Thyroid gland (tissue), 4 donors: ENCODE measurements around the gene TNS3. TPM values are rescaled to one million over a fixed set of nuclear protein-coding genes. Genes with fewer than 3 reads are reported as not detected.
"Not testable (repeated sequence)": the region's sequence is repeated elsewhere in the genome, so short reads cannot be mapped to it uniquely, and the experiment has no call there.

ENCODE experiments used
- DNase-seq, 2 donors: peaks; one replicate each; pipeline ENCODE4 v3.0.0-alpha.2; 2019
- H3K27ac ChIP-seq, 3 donors: fragments of 200-600 bp; sonication (generic); 1 replicate in 2 of 3; 2 replicates in 1 of 3; pipeline ENCODE4 v1.5.1; 2016 to 2019; ENCODE audit warnings: mild to moderate bottlenecking in 1 of 3, moderate library complexity in 1 of 3
- H3K27me3 ChIP-seq: fragments of 200-600 bp; sonication (generic); one replicate; pipeline ENCODE4 v1.5.1; 2019
- H3K36me3 ChIP-seq, 2 donors: fragments of 200-600 bp; sonication (generic); one replicate each; pipeline ENCODE4 v1.5.1; 2016 to 2019
- H3K4me1 ChIP-seq, 2 donors: fragments of 200-600 bp; sonication (generic); one replicate each; pipeline ENCODE4 v1.5.1; 2017 to 2019
- H3K4me3 ChIP-seq, 3 donors: fragments of 200-600 bp; sonication (generic); replicated peaks in 1 of 3; 1 replicate in 2 of 3; 2 replicates in 1 of 3; pipeline ENCODE4 v1.5.1; 2016; ENCODE audit warnings: mild to moderate bottlenecking in 1 of 3
- H3K9me3 ChIP-seq: fragments of 200-600 bp; sonication (generic); one replicate; pipeline ENCODE4 v1.5.1; 2017
- POLR2A ChIP-seq, 2 donors: fragments of 450-650 bp; IDR thresholded peaks; one replicate each; pipeline ENCODE4 v1.6.1; 2017; ENCODE audit warnings: antibody characterized with exemption in 2 of 2, mild to moderate bottlenecking in 2 of 2, moderate library complexity in 1 of 2
- WGBS, 2 donors: methylation state at CpG; one replicate each; pipeline ENCODE4 v1.1.5; 2017; 5-methylcytosine and 5-hydroxymethylcytosine counted together
- intact Hi-C: fragments of 100-400 bp; cut with DNase I; formaldehyde crosslinking; loops from one replicate; pipeline ENCODE4 v1.15.1; 2023
- total RNA-seq, 4 donors: library from RNA; depleted of rRNA; stranded (reverse); fragments of >200 nt; gene quantifications; one replicate each; pipeline ENCODE4 v1.2.3, GENCODE V29; 2016
- TF ChIP-seq, protein P1 (sequence below), 6 experiments: fragments of 200-600 bp in 3 of 6; fragments of 450-650 bp in 3 of 6; sonication (generic) in 3 of 6; IDR thresholded peaks; one replicate each; pipeline ENCODE4 v1.5.1; 2016 to 2019; ENCODE audit warnings: antibody characterized with exemption in 6 of 6, mild to moderate bottlenecking in 2 of 6, inconsistent platforms in 1 of 6, moderate library complexity in 1 of 6

The TNS3 gene
- total RNA-seq, 4 donors from 2014 or later, result 65.8 to 93.0 (median 80.7) TPM

DNA sequence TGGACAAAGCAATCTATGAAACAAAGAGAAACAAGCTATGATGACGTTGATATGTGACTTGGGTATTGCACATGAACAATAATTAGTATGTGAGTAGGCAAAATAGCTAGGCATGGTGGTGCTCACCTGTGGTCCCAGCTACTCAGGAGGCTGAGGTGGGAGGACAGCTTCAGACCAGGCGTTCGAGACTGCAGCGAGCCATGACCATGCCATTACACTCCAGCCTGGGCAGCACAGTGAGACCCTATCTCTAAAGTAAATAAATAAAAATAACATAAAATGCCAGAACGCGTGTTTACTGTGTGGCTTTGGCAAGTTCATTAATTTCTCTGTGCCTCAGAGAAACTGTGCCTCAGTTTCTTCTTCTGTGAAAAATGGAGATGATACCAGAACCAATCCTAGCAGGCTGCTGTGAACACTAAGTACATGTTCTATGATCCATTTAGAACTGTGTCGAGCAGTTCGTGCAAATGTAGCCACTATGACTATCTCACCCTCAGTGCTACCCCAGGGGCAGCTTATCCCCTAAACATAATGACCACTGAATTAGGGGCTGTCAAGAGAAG lies 9.3 kb upstream of the TNS3 start:
- no peaks in the 10 kb centered on the region for H3K27me3 ChIP-seq
- H3K9me3 ChIP-seq, result no peaks in the 10 kb centered on the region
- 76 to 78% methylated on average over 8 of the region's 8 CpGs for WGBS, 2 donors
- peaks cover 18 to 41% of the 10 kb centered on the region in 2 donors for H3K4me1 ChIP-seq
- no peaks in the 10 kb centered on the region for H3K36me3 ChIP-seq
- intact Hi-C loops, result no loop called here
- peak in 1 of 2 donors; percentile 8 for TF ChIP-seq POLR2A (IDR thresholded peaks at IDR 0.05)
- TF ChIP-seq, protein P1, sequence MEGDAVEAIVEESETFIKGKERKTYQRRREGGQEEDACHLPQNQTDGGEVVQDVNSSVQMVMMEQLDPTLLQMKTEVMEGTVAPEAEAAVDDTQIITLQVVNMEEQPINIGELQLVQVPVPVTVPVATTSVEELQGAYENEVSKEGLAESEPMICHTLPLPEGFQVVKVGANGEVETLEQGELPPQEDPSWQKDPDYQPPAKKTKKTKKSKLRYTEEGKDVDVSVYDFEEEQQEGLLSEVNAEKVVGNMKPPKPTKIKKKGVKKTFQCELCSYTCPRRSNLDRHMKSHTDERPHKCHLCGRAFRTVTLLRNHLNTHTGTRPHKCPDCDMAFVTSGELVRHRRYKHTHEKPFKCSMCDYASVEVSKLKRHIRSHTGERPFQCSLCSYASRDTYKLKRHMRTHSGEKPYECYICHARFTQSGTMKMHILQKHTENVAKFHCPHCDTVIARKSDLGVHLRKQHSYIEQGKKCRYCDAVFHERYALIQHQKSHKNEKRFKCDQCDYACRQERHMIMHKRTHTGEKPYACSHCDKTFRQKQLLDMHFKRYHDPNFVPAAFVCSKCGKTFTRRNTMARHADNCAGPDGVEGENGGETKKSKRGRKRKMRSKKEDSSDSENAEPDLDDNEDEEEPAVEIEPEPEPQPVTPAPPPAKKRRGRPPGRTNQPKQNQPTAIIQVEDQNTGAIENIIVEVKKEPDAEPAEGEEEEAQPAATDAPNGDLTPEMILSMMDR (IDR thresholded peaks at IDR 0.05), result no peak
- no peak for DNase-seq
- peak overlapping the region; percentile 88 to 99 (median 95) for H3K27ac ChIP-seq
- no peak overlapping the region for H3K4me3 ChIP-seq

DNA sequence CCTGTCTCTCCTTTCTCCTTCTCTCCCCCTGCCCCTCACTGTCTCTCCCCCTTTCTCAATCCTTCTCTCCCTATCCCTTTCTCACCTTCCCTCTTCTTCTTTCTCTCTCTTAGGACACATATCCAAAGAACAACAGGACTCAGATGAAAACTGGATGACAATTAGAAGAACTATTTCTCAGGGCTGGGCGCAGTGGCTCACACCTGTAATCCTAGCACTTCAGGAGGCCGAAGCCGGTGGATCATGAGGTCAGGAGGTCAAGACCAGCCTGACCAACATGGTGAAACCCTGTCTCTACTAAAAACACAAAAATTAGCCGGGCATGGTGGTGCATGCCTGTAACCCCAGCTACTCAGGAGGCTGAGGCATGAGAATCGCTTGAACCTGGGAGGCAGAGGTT lies 8.3 kb upstream of the TNS3 start:
- Histone ChIP-seq H3K4me1 (peaks cover 18 to 41% of the 10 kb centered on the region in 2 donors), H3K27ac (peak overlapping the region; percentile 88 to 99 (median 95))
- intact Hi-C loops, H3K36me3 ChIP-seq, H3K4me3 ChIP-seq, H3K9me3 ChIP-seq, H3K27me3 ChIP-seq, DNase-seq: not testable (repeated sequence)
- 87 to 88% methylated on average over 5 of the region's 5 CpGs for WGBS, 2 donors

DNA sequence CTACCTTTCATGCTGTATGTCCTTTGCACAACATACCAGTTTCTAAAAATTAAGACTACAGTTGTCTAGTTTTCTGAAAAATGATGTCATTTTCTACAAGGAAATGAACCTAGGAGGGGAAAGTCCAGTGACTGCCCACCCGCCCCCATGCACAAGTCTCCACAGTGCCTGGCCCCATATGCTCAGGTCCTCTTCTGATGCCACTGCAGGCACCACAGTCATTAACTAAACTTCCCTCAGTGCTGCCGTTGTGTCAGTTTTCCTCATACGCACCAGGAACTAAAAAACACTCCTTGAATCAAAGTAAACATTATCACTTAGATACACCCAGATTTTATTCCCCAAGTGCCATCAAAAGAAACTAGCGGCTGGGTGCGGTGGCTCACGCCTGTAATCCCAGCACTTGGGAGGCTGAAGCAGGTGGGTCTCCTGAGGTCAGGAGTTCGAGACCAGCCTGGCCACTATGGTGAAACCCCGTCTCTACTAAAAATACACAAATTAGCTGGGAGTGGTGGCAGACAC lies 6.9 kb upstream of the TNS3 start:
- Histone ChIP-seq H3K9me3 (no peaks in the 10 kb centered on the region), H3K4me1 (peaks cover 29 to 53% of the 10 kb centered on the region in 2 donors), H3K27me3 (no peaks in the 10 kb centered on the region), H3K4me3 (no peak overlapping the region), H3K27ac (peak overlapping the region in 1 of 3 donors; percentile 95), H3K36me3 (no peaks in the 10 kb centered on the region)
- no peak for DNase-seq
- 90 to 93% methylated on average over 8 of the region's 8 CpGs for WGBS, 2 donors
- intact Hi-C loops, result no loop called here
- TF ChIP-seq POLR2A (IDR thresholded peaks at IDR 0.05), result no peak
- TF ChIP-seq, protein P1 (IDR thresholded peaks at IDR 0.05), result no peak

DNA sequence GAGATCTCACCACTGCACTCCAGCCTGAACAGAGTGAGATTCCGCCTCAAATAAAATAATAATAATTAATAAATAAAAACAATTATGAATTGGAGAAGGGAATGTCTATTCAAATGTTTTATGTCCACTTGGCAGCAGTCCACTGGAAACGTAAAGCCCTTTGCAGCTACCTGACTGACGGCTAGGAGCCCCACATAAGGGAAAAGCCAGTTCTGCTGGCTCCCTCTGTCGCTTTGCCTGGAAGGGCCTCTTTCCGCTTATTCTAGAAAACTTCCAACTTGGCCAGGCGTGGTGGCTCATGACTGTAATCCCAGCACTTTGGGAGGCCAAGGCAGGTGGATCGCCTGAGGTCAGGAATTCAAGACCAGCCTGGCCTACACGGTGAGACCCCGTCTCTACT lies 6.1 kb upstream of the TNS3 start:
- H3K27me3 ChIP-seq, result no peaks in the 10 kb centered on the region
- peak overlapping the region in 1 of 3 donors; percentile 95 for H3K27ac ChIP-seq
- intact Hi-C loops, result no loop called here
- TF ChIP-seq, protein P1 (IDR thresholded peaks at IDR 0.05), result no peak
- no peak for TF ChIP-seq POLR2A (IDR thresholded peaks at IDR 0.05)
- peaks cover 34 to 60% of the 10 kb centered on the region in 2 donors for H3K4me1 ChIP-seq
- H3K4me3 ChIP-seq, result no peak overlapping the region
- 82 to 92% methylated on average over 9 of the region's 9 CpGs for WGBS, 2 donors
- no peak for DNase-seq
- H3K9me3 ChIP-seq, result no peaks in the 10 kb centered on the region
- no peaks in the 10 kb centered on the region for H3K36me3 ChIP-seq

DNA sequence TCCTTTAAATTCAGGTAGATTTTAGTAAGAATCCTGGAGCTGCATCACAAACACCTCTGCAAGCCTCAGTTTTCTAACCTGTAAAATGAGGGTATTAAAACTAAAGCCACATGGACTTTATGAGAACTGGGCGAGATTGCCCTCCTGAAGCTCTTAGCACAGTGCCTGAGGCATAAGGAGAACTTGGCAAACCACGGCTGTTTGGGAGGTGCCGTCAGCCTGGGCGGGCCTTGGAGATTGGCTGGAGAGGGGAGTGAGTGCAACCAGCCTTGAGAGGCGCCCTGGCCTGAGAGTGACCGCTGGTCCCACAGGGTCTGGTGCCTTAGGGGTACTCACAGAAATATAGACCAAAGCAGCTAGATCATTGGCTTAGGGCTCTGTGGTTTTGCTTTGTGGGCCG lies 5.4 kb upstream of the TNS3 start:
- Histone ChIP-seq H3K9me3 (no peaks in the 10 kb centered on the region), H3K27me3 (no peaks in the 10 kb centered on the region), H3K27ac (peak overlapping the region in 2 of 3 donors; percentile 46 to 95), H3K4me1 (peaks cover 31 to 64% of the 10 kb centered on the region in 2 donors), H3K4me3 (no peak overlapping the region), H3K36me3 (no peaks in the 10 kb centered on the region)
- WGBS, 2 donors, result 52 to 57% methylated on average over 6 to 7 of the region's 7 CpGs
- intact Hi-C loops, result no loop called here
- TF ChIP-seq POLR2A (IDR thresholded peaks at IDR 0.05), result peak in 1 of 2 donors; percentile 9
- TF ChIP-seq, protein P1 (IDR thresholded peaks at IDR 0.05), result no peak
- DNase-seq, result peak; percentile 70 to 85
